ENCODE measurements around the gene HTT.

GRCh38 chr4:3036131-3036952 lies 38.1 kb upstream of the HTT start:
- TF ChIP-seq CTCF (IDR thresholded peaks at IDR 0.05 in 2 of 3, conservative IDR thresholded peaks at IDR 0.05 in 1 of 3; ENCODE audit: insufficient read depth in 2 of 3, low read depth in 1 of 3, low read length in 3 of 3) (no peak), TAF1 (IDR thresholded peaks at IDR 0.05; ENCODE audit: control insufficient read depth, extremely low read depth, insufficient read depth, low read length, severe bottlenecking) (no peak), ARID3A (IDR thresholded peaks at IDR 0.05; ENCODE audit: borderline replicate concordance, low read depth, low read length) (no peak), POLR2AphosphoS2 (IDR thresholded peaks at IDR 0.05; ENCODE audit: low read length) (no peak), TEAD4 (IDR thresholded peaks at IDR 0.05; ENCODE audit: low read length) (no peak), TEAD4 (CRISPR knock-in tag; IDR thresholded peaks at IDR 0.05; ENCODE audit: borderline replicate concordance) (no peak)
